ENCODE measurements around the gene UGT1A8.
"Not testable (repeated sequence)": the region's sequence is repeated elsewhere in the genome, so short reads cannot be mapped to it uniquely, and the experiment has no call there.

Gene UGT1A8

DNA sequence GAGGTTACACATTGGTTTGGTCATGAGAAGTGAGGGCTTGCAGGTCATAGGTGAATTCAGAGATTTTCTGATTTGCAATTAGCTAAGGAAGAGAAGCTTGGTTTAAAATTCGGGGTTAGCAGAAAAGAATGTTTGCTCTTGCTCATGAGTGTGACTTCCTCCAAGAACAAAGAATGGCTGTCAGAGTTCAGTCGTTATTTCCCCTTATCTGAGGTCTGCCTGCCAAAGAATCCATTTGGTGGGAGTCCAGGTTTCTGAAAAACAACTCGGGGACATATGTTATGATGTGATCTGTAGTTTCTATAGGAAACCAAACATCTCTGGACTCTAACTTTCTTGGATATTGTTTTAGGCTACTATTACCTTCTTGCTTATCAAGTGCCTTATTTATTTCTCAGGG is 72.1 kb downstream of the UGT1A8 start:
- H3K4me3 ChIP-seq (ENCODE audit: low read depth in 1 of 2, low read length in 2 of 2), result no peak overlapping the region
- no peaks in the 10 kb centered on the region for H3K4me1 ChIP-seq (ENCODE audit: insufficient read depth, low read length)
- no peak overlapping the region for H3K9ac ChIP-seq (ENCODE audit: low read length)
- no peak overlapping the region for H3K27ac ChIP-seq (ENCODE audit: low read depth, low read length)
- H3K27me3 ChIP-seq (ENCODE audit: control insufficient read depth in 1 of 2, insufficient read depth in 2 of 2, low read length in 2 of 2), result no peaks in the 10 kb centered on the region
- H3K36me3 ChIP-seq (ENCODE audit: insufficient read depth, low read length), result no peaks in the 10 kb centered on the region
- H3K9me3 ChIP-seq (ENCODE audit: low read length), result no peaks in the 10 kb centered on the region

- H3K4me1 ChIP-seq (ENCODE audit: insufficient read depth, low read length), result no peaks in the 10 kb centered on the region
- H3K9ac ChIP-seq (ENCODE audit: low read length), result no peak overlapping the region
- H3K36me3 ChIP-seq (ENCODE audit: insufficient read depth, low read length), result no peaks in the 10 kb centered on the region
- H3K9me3 ChIP-seq (ENCODE audit: low read length), result no peaks in the 10 kb centered on the region
- H3K27me3 ChIP-seq (ENCODE audit: control insufficient read depth in 1 of 2, insufficient read depth in 2 of 2, low read length in 2 of 2), result no peaks in the 10 kb centered on the region
- no peak overlapping the region for H3K4me3 ChIP-seq (ENCODE audit: low read depth in 1 of 2, low read length in 2 of 2)
- H3K27ac ChIP-seq (ENCODE audit: low read depth, low read length), result no peak overlapping the region
Measured at GRCh38 chr2:233690444-233690843, 73.0 kb downstream of the UGT1A8 start.

GRCh38 chr2:233691443-233692433 is 74.3 kb downstream of the UGT1A8 start:
- no peaks in the 10 kb centered on the region for H3K36me3 ChIP-seq (ENCODE audit: insufficient read depth, low read length)
- H3K9ac ChIP-seq (ENCODE audit: low read length), result no peak overlapping the region
- no peak overlapping the region for H3K4me3 ChIP-seq (ENCODE audit: low read depth in 1 of 2, low read length in 2 of 2)
- H3K4me1 ChIP-seq (ENCODE audit: insufficient read depth, low read length), result no peaks in the 10 kb centered on the region
- H3K27ac ChIP-seq (ENCODE audit: low read depth, low read length), result no peak overlapping the region
- H3K9me3 ChIP-seq (ENCODE audit: low read length), result no peaks in the 10 kb centered on the region
- no peaks in the 10 kb centered on the region for H3K27me3 ChIP-seq (ENCODE audit: control insufficient read depth in 1 of 2, insufficient read depth in 2 of 2, low read length in 2 of 2)

DNA sequence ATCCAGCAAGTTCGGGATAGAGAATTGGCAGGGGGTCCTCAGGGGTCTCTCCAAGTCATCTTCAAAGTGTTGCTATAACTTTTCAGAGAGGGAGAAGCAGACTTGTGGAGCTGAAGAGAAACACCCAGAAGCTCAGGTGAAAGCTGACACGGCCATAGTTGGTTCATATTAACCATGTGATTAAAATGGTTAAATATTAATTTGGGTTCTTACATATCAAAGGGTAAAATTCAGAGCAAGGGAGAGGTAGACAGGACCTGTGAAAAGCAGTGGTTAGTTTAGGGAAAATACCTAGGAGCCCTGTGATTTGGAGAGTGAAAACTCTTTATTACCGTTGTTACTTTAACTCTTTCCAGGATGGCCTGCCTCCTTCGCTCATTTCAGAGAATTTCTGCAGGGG is 75.2 kb downstream of the UGT1A8 start, which contains the start of gene UGT1A6:
Gene UGT1A6 (plus strand): TSS at position 243 of the 400 bp plus-strand sequence. CDS start 115 bp downstream, at position 358.
- no peak within 1 kb of the TSS for H3K9ac ChIP-seq (ENCODE audit: low read length)
- H3K36me3 ChIP-seq (ENCODE audit: insufficient read depth, low read length), result no peaks in the 10 kb centered on the region
- no peak within 1 kb of the TSS for H3K4me3 ChIP-seq (ENCODE audit: low read depth in 1 of 2, low read length in 2 of 2)
- H3K4me1 ChIP-seq (ENCODE audit: insufficient read depth, low read length), result no peaks in the 10 kb centered on the region
- no peaks in the 10 kb centered on the region for H3K27me3 ChIP-seq (ENCODE audit: control insufficient read depth in 1 of 2, insufficient read depth in 2 of 2, low read length in 2 of 2)
- H3K27ac ChIP-seq (ENCODE audit: low read depth, low read length), result no peak within 1 kb of the TSS
- H3K9me3 ChIP-seq (ENCODE audit: low read length), result no peaks in the 10 kb centered on the region

DNA sequence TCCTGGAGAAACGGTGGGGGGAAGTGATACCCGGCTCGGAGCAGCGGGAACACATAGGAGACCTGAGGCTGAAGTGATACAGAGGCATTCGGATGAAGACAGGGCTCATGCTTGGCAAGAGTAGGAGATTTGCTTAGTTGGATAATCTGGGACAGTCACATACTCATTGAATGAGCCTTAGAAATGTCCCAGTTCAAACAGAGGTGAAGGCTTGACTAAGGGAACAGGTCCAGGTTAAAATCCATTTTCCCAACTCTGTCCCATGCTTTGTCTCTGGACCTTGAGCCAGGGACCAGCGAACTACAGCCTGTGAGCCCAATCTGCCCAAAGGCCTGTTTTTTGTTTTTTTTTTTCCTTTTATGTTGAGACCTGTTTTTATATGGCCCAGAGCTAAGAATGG is 76.5 kb downstream of the UGT1A8 start:
- H3K9ac ChIP-seq (ENCODE audit: low read length), result no peak overlapping the region
- no peaks in the 10 kb centered on the region for H3K36me3 ChIP-seq (ENCODE audit: insufficient read depth, low read length)
- no peaks in the 10 kb centered on the region for H3K4me1 ChIP-seq (ENCODE audit: insufficient read depth, low read length)
- H3K9me3 ChIP-seq (ENCODE audit: low read length), result no peaks in the 10 kb centered on the region
- no peaks in the 10 kb centered on the region for H3K27me3 ChIP-seq (ENCODE audit: control insufficient read depth in 1 of 2, insufficient read depth in 2 of 2, low read length in 2 of 2)
- no peak overlapping the region for H3K27ac ChIP-seq (ENCODE audit: low read depth, low read length)
- no peak overlapping the region for H3K4me3 ChIP-seq (ENCODE audit: low read depth in 1 of 2, low read length in 2 of 2)

DNA sequence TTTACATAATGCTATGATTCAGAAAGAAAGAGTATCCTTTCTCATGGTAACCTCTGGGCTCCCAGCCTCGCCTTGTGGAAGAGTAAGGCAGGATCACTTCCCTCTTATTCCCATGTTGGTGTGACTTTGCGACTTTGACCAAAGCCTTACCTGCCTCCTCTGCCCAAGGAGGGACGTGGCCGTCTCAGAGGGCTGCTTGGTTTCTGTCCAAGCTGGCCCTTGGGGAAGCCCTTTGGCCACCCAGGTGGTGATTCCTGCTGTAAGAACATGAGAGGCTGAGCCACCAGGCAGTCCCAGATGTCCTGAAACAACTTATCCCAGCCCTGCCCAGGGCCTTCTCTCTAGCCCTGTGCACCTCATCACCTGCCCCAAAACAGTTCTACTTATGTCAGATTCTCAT is 81.3 kb downstream of the UGT1A8 start:
- no peak overlapping the region for H3K27ac ChIP-seq (ENCODE audit: low read depth, low read length)
- H3K4me1 ChIP-seq (ENCODE audit: insufficient read depth, low read length), result no peaks in the 10 kb centered on the region
- no peaks in the 10 kb centered on the region for H3K27me3 ChIP-seq (ENCODE audit: control insufficient read depth in 1 of 2, insufficient read depth in 2 of 2, low read length in 2 of 2)
- no peak overlapping the region for H3K9ac ChIP-seq (ENCODE audit: low read length)
- H3K4me3 ChIP-seq (ENCODE audit: low read depth in 1 of 2, low read length in 2 of 2), result no peak overlapping the region
- H3K9me3 ChIP-seq (ENCODE audit: low read length), result no peaks in the 10 kb centered on the region
- H3K36me3 ChIP-seq (ENCODE audit: insufficient read depth, low read length), result no peaks in the 10 kb centered on the region

DNA sequence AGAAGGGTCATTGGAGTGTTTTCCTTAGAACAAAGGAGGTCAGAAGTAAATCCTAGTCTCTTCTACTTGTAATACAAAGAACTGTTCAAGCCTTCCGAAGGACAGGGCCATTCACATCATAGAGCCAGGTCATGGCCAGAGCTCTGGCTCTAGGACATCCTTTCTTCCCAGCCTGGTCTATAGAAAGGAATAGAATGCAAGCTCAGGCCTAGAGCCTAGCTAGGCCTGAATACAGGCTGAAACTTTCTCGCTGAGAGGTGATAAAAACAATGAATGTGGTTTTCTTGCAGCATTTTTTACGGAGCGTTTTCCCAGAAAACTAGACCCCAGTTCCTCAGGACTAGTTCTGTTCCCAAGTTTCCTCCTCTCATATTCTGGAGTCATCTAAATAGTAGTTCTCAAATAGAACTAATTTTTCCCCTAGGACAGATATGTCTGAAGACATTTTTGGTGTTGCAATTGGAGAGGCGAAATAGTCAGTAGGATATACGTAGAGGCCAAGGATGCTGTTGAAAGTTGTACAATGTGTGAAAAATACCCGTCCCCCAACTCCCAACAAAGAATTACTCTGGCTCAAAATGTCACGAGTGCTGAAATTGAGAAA is 82.1 kb downstream of the UGT1A8 start:
- Histone ChIP-seq H3K4me3 (ENCODE audit: low read depth in 1 of 2, low read length in 2 of 2) (no peak overlapping the region), H3K27me3 (ENCODE audit: control insufficient read depth in 1 of 2, insufficient read depth in 2 of 2, low read length in 2 of 2) (no peaks in the 10 kb centered on the region), H3K27ac (ENCODE audit: low read depth, low read length) (no peak overlapping the region), H3K9me3 (ENCODE audit: low read length) (no peaks in the 10 kb centered on the region), H3K36me3 (ENCODE audit: insufficient read depth, low read length) (no peaks in the 10 kb centered on the region), H3K9ac (ENCODE audit: low read length) (no peak overlapping the region), H3K4me1 (ENCODE audit: insufficient read depth, low read length) (no peaks in the 10 kb centered on the region)

- Histone ChIP-seq H3K9me3 (ENCODE audit: low read length) (no peaks in the 10 kb centered on the region), H3K27me3 (ENCODE audit: control insufficient read depth in 1 of 2, insufficient read depth in 2 of 2, low read length in 2 of 2) (no peaks in the 10 kb centered on the region), H3K36me3 (ENCODE audit: insufficient read depth, low read length) (no peaks in the 10 kb centered on the region), H3K4me3 (ENCODE audit: low read depth in 1 of 2, low read length in 2 of 2) (no peak overlapping the region), H3K27ac (ENCODE audit: low read depth, low read length) (no peak overlapping the region), H3K4me1 (ENCODE audit: insufficient read depth, low read length) (no peaks in the 10 kb centered on the region), H3K9ac (ENCODE audit: low read length) (no peak overlapping the region)
Measured at GRCh38 chr2:233700028-233700635, 82.7 kb downstream of the UGT1A8 start.

- H3K9ac ChIP-seq (ENCODE audit: low read length); H3K4me1 ChIP-seq (ENCODE audit: insufficient read depth, low read length); H3K4me3 ChIP-seq (ENCODE audit: low read depth in 1 of 2, low read length in 2 of 2); H3K36me3 ChIP-seq (ENCODE audit: insufficient read depth, low read length); H3K27ac ChIP-seq (ENCODE audit: low read depth, low read length); H3K27me3 ChIP-seq (ENCODE audit: control insufficient read depth in 1 of 2, insufficient read depth in 2 of 2, low read length in 2 of 2); H3K9me3 ChIP-seq (ENCODE audit: low read length): not testable (repeated sequence)
Measured at GRCh38 chr2:233700842-233701241, 83.4 kb downstream of the UGT1A8 start.

- Histone ChIP-seq H3K4me3 (ENCODE audit: low read depth in 1 of 2, low read length in 2 of 2) (no peak overlapping the region), H3K4me1 (ENCODE audit: insufficient read depth, low read length) (no peaks in the 10 kb centered on the region), H3K27ac (ENCODE audit: low read depth, low read length) (no peak overlapping the region), H3K9me3 (ENCODE audit: low read length) (no peaks in the 10 kb centered on the region), H3K9ac (ENCODE audit: low read length) (no peak overlapping the region), H3K27me3 (ENCODE audit: control insufficient read depth in 1 of 2, insufficient read depth in 2 of 2, low read length in 2 of 2) (no peaks in the 10 kb centered on the region), H3K36me3 (ENCODE audit: insufficient read depth, low read length) (no peaks in the 10 kb centered on the region)
Measured at GRCh38 chr2:233702238-233702637, 84.8 kb downstream of the UGT1A8 start.

DNA sequence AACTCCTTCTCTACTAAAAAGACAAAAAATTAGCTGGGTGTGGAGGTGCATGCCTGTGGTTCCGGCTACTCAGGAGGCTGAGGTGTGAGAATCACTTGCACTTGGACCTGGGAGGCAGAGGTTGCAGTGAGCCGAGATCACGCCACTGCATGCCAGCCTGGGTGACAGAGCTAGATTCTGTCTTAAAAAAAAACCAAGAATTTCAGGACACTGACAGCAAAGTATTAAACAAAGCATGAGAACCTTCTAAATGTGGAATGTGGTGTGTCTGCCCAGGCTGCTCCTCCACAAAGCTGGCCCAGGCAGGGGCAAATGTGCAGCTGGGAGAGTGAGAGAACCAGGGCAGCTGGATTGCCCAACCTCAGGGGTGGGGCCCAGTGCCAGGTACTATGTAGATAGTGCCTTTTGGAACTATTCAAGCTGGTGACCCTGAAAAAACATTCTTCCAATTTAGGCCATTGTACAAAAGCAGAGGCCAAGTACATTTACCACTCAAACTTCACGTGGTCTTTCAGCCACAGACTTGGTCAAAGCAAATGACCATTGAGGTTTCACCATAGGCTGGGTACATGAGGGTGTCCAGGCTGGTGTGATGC is 88.6 kb downstream of the UGT1A8 start:
- Histone ChIP-seq H3K9me3 (ENCODE audit: low read length) (no peaks in the 10 kb centered on the region), H3K36me3 (ENCODE audit: insufficient read depth, low read length) (no peaks in the 10 kb centered on the region), H3K9ac (ENCODE audit: low read length) (no peak overlapping the region), H3K27me3 (ENCODE audit: control insufficient read depth in 1 of 2, insufficient read depth in 2 of 2, low read length in 2 of 2) (no peaks in the 10 kb centered on the region), H3K4me3 (ENCODE audit: low read depth in 1 of 2, low read length in 2 of 2) (no peak overlapping the region), H3K4me1 (ENCODE audit: insufficient read depth, low read length) (no peaks in the 10 kb centered on the region), H3K27ac (ENCODE audit: low read depth, low read length) (no peak overlapping the region)

Measured in muscle layer of colon (tissue), 2 donors.